ENCODE data around the gene PVALEF.

PVALEF gene

DNA sequence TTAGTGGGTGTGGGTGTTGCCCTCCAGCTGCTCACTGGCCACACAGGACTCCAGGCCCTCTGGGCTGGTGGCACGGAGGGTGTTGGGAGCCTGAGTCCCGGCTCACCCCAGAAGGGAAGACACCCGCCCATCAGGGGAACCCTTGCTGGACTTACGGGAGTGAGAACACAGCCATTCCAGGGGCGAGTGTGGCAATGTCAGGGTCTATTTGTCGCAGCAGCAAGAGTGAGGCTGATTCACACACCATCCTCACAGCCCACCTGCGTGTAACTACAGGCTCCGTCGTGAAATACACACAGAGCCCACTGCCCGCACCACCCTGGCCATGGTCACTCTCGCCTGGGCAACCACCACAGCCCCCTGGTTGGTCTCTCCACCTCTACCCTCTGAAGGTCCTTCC is 18.5 kb downstream of the PVALEF start:
- DNase-seq (ENCODE audit: low read depth) = no peak

- no peak for DNase-seq (ENCODE audit: low read depth)
Observed at GRCh38 chr17:81184555-81184954, 19.2 kb downstream of the PVALEF start.

- no peak for DNase-seq (ENCODE audit: low read depth)
Observed at GRCh38 chr17:81186203-81186602, 20.9 kb downstream of the PVALEF start.

DNA sequence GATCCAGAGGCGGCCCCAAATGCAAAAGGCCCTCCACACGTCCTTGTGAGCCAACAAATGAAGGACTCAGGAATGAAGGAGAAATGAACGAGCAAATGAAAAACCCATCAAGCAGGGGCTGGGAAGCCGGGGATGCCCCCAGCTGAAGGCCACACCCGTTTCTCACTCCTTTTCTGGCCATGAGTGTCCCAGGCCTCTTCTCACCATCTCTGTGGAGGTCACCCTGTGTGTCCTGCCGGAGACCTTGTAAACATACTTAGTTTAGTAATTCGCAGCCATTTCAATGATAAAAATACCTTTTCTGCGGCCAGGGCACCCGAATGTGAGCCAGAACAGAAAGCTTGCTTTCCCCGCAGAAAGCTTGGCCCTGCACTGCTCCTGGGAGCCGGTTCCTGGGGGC is 21.8 kb downstream of the PVALEF start:
- DNase-seq (ENCODE audit: low read depth) = no peak

- no peak for DNase-seq (ENCODE audit: low read depth)
Observed at GRCh38 chr17:81187586-81188490, 22.5 kb downstream of the PVALEF start.

- no peak for DNase-seq (ENCODE audit: low read depth)
Observed at GRCh38 chr17:81188491-81188840, 23.2 kb downstream of the PVALEF start.

GRCh38 chr17:81189016-81189415 is 23.7 kb downstream of the PVALEF start:
- DNase-seq (ENCODE audit: low read depth) = no peak

- DNase-seq (ENCODE audit: low read depth) = no peak
Observed at GRCh38 chr17:81189670-81190530, 24.6 kb downstream of the PVALEF start.

- no peak for DNase-seq (ENCODE audit: low read depth)
Observed at GRCh38 chr17:81190591-81190990, 25.3 kb downstream of the PVALEF start.

DNA sequence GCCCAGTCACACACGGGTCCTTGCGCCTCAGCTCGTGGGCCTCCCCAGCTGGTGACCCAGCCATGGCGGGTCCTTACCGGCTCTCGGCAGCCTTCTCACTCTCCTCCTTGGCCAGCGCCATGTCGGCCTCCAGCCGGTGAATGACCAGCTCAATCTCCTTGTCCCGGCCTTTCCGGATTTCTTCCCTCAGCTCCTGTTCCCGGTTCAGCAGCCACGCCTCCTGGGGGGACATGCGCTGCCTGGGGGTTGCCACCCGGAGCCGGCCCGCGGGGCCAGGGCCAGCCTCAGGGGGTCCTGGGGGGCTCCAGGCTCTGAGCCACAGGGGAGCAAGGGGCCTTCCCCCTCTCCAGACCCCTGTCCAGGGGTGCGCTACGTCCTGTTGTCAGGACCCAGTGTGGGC is 25.8 kb downstream of the PVALEF start:
- no peak for DNase-seq (ENCODE audit: low read depth)

GRCh38 chr17:81191646-81192045 is 26.3 kb downstream of the PVALEF start:
- no peak for DNase-seq (ENCODE audit: low read depth)

DNA sequence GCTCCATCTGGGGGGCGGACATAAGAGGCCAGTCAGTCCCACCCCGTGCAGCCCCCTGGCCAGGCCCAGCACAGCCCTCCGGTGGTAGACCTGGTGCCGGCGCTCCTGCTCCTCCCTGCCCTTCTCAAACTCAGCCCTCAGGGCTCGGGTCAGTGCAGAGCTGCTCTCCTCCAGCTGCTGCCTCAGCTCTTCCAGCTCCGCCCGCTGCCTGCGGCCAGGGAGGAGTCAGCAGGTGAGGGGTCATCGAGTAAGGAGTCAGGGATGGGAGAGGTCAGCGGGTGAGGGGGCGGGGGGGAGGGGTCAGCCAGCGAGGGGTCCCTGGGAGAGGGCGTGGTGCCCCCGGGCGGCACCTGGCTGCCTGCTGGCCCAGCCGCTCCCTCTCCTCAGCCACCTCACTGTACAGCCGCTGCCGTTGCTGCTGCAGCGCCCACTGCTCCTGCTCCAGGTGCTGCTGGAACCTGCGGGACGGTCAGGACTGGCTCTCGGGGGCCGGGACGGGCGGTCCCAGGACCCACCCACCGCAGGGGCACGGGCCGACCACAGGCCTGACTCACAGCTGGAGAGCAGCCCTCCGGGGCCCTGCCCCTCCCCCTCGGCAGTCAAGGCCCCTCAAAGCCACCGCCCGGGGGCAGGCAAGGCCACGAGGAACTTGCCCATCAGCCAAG is 27.2 kb downstream of the PVALEF start:
- DNase-seq (ENCODE audit: low read depth) = no peak

GRCh38 chr17:81193051-81193410 is 27.7 kb downstream of the PVALEF start:
- DNase-seq (ENCODE audit: low read depth) = no peak

GRCh38 chr17:81193470-81194224 is 28.3 kb downstream of the PVALEF start:
- DNase-seq (ENCODE audit: low read depth) = no peak

- no peak for DNase-seq (ENCODE audit: low read depth)
Observed at GRCh38 chr17:81194225-81194760, 29.0 kb downstream of the PVALEF start.

GRCh38 chr17:81194941-81195901 is 29.9 kb downstream of the PVALEF start:
- DNase-seq (ENCODE audit: low read depth) = no peak

DNA sequence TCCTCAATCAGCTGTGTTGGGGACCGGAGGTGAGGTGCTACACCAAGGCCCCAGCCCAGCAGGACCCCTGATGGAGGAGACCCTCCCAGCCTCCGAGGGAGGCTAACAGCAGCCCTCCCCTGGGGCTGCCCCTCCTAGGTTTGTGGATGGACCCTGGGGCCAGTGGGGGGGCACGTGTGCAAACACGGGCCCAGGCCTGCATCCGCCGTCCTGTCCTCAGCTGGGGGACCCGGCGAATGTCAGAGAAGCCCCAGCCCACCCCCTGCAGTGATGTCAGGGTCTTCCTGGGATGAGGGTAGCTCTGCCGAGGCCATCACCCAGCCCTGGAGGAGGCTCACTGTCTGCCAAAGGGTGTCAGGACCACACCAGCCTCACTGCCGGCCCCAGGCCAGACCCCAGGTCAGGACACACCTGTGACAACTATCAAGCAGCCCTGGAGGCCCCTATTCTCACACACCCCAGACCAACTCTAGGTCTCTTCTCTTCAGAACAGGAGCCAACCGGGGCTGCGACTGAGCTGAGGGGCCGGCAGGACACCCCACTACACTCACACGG is 30.7 kb downstream of the PVALEF start:
- DNase-seq (ENCODE audit: low read depth) = no peak

DNA sequence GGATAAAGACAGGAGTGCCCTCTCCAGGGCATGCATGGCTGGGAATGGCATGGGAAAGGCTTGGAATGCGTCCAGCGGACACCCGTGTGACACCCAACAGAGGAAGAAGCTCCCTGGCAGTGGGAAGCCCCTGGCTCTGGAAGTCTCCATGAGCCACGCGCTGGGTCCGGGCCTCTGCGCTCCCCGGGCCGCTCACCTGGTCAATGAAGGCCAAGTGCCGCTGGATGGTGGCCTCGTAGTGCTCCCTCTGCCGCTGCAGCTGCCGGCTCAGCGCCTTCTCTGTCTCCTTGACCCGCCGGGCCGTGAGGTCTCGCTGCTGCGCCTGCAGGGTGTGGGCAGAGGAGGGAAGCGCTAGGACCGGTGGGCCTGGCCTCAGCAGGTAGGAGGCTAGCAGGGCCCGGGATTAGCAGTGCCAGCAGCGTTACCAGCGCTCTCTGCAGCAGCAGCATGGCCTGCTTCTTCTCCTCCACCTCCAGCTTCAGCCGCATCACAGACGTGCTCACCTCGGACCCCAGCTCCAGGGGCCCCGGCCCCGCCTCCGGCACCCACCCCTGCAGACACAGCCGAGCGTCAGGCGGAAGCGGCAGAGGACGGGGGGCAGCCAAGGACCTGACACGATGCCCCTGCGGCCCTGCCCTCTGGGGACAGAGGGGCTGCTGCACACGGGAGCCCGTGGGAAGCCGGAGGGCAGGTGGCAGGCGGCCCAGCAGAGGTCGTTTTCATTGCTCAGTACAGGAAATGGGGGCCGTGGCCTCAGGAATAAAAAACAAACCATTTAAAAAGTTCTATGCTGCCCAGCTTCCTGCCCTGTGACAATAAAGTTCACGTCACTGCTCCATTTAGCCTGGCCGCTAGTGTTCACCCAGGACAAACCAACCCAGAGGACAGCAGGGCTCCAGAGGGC is 31.4 kb downstream of the PVALEF start:
- DNase-seq (ENCODE audit: low read depth) = no peak

- DNase-seq (ENCODE audit: low read depth) = no peak
Observed at GRCh38 chr17:81197409-81197795, 32.1 kb downstream of the PVALEF start.
